HepG2 (cell line): ENCODE measurements around the gene ACTR1A. TPM values are rescaled to one million over a fixed set of nuclear protein-coding genes. Genes with fewer than 3 reads are reported as not detected.

ENCODE experiments used
- ATAC-seq: fragments of 200-7000 bp; cut with Tn5 transposase; 3 replicates; pipeline ENCODE4 v1.9.1; 2020; ENCODE audit warnings: mild to moderate bottlenecking, moderate library complexity
- BruUV-seq: library from RNA; stranded (reverse); fragments of 400-500 nt; replicated peaks from 2 replicates; lab custom pipeline; 2021; lab: Mats Ljungman, UMichigan
- CTCF ChIA-PET: fragments of 300-600 bp; formaldehyde crosslinking; extraction: SDS; loops from one replicate; lab custom pipeline; 2021; ENCODE audit warnings: low total read pairs, inconsistent platforms, low intra/inter-chr PET ratio; lab: Yijun Ruan, JAX
- POLR2A ChIA-PET: fragments of 350-600 bp; sonication (Branson Sonifier 250); formaldehyde crosslinking; loops from one replicate; lab custom pipeline; 2020; ENCODE audit warnings: antibody characterized with exemption, inconsistent platforms; lab: Yijun Ruan, JAX
- DNase-seq: peaks from one replicate; pipeline ENCODE4 v3.0.0-alpha.2; 2015; ENCODE audit warnings: low spot score
- FAIRE-seq: peaks from 3 replicates; lab custom pipeline; 2011; peaks lifted over from hg19 to GRCh38; lab: Jason Lieb, UNC
- H2AFZ ChIP-seq: one replicate; pipeline ENCODE4 v1.6.1; 2011; ENCODE audit warnings: low read length, inconsistent platforms
- H3K27ac ChIP-seq: fragments of 300-600 bp; 3 replicates; pipeline ENCODE4 v1.8.0; 2011; ENCODE audit warnings: mixed run types, mild to moderate bottlenecking, mixed read lengths, low read length, inconsistent platforms; ENCODE audit not compliant: insufficient read depth; ENCODE audit errors: extremely low read length
- H3K27me3 ChIP-seq, 2 experiments: fragments of 200-600 bp in 1 of 2; 2 replicates in 1 of 2; 3 replicates in 1 of 2; pipeline versions ENCODE4 v1.6.0 to v1.8.0; 2011; ENCODE audit warnings: low read length in 2 of 2, mild to moderate bottlenecking in 2 of 2, moderate library complexity in 2 of 2, inconsistent platforms in 1 of 2; ENCODE audit not compliant: insufficient read depth in 2 of 2, control insufficient read depth in 1 of 2
- H3K36me3 ChIP-seq, 2 experiments: fragments of 200-600 bp in 1 of 2; replicated peaks in 1 of 2; 2 replicates in 1 of 2; 3 replicates in 1 of 2; pipeline versions ENCODE4 v1.5.1 to v1.8.0; 2011; ENCODE audit warnings: low read length in 2 of 2, inconsistent platforms in 1 of 2; ENCODE audit not compliant: insufficient read depth in 2 of 2, control insufficient read depth in 1 of 2
- H3K4me1 ChIP-seq: 2 replicates; pipeline ENCODE4 v1.5.1; 2012; ENCODE audit warnings: low read length, inconsistent platforms; ENCODE audit not compliant: insufficient read depth
- H3K4me2 ChIP-seq: 2 replicates; pipeline ENCODE4 v1.6.0; 2011; ENCODE audit warnings: low read depth, low read length, inconsistent platforms
- H3K4me3 ChIP-seq, 3 experiments: fragments of 200-600 bp in 1 of 3; sonication (generic), shearing (Covaris generic) in 1 of 3; replicated peaks in 1 of 3; 2 replicates each; pipeline ENCODE4 v1.5.1; 2011 to 2016; ENCODE audit warnings: low read length in 3 of 3, inconsistent platforms in 2 of 3, low read depth in 2 of 3, mild to moderate bottlenecking in 2 of 3, control low read depth in 1 of 3, mixed read lengths in 1 of 3; ENCODE audit not compliant: insufficient read depth in 1 of 3
- H3K79me2 ChIP-seq: one replicate; pipeline ENCODE4 v1.6.1; 2011; ENCODE audit warnings: low read length, inconsistent platforms; ENCODE audit not compliant: insufficient read depth
- H3K9ac ChIP-seq: 2 replicates; pipeline ENCODE4 v1.6.0; 2011; ENCODE audit warnings: mild to moderate bottlenecking, low read depth, low read length, inconsistent platforms; ENCODE audit not compliant: insufficient read depth
- H3K9me3 ChIP-seq: 2 replicates; pipeline ENCODE4 v1.5.1; 2012; ENCODE audit warnings: mild to moderate bottlenecking, low read length
- H4K20me1 ChIP-seq: 2 replicates; pipeline ENCODE4 v1.6.0; 2011; ENCODE audit warnings: inconsistent platforms, mild to moderate bottlenecking, low read length, moderate library complexity; ENCODE audit not compliant: insufficient read depth
- ARNT ChIP-seq: fragments of 450-650 bp; IDR thresholded peaks from 2 replicates; pipeline ENCODE4 v1.6.1; 2017
- ARNT2 ChIP-seq: sonication (generic); formaldehyde crosslinking; IDR thresholded peaks from 2 replicates; pipeline ENCODE4 v1.8.0; 2022; ENCODE audit warnings: mild to moderate bottlenecking, low read depth, missing genetic modification reagents, moderate library complexity
- ATF7 ChIP-seq, 2 experiments: fragments of 450-650 bp in 1 of 2; sonication (generic) in 1 of 2; formaldehyde crosslinking in 1 of 2; IDR thresholded peaks; 2 replicates each; pipeline versions ENCODE4 v1.4.0 to v1.6.1; 2016 to 2020; ENCODE audit warnings: antibody characterized with exemption in 1 of 2, mild to moderate bottlenecking in 1 of 2, missing genetic modification reagents in 1 of 2
- DR1 ChIP-seq: sonication (generic); formaldehyde crosslinking; IDR thresholded peaks from 2 replicates; pipeline ENCODE4 v1.8.0; 2021; ENCODE audit warnings: mild to moderate bottlenecking, missing genetic modification reagents, inconsistent platforms
- MTA1 ChIP-seq: sonication (generic); formaldehyde crosslinking; IDR thresholded peaks from 2 replicates; pipeline ENCODE4 v1.4.0; 2020; ENCODE audit warnings: missing genetic modification reagents, mild to moderate bottlenecking, borderline replicate concordance
- MYNN ChIP-seq: sonication (generic); formaldehyde crosslinking; IDR thresholded peaks from 2 replicates; pipeline ENCODE4 v1.4.0; 2020; ENCODE audit warnings: mild to moderate bottlenecking, low read depth, missing genetic modification reagents
- PRDM10 ChIP-seq: sonication (generic); formaldehyde crosslinking; IDR thresholded peaks from 2 replicates; pipeline ENCODE4 v1.4.0; 2020; ENCODE audit warnings: low read depth, missing genetic modification reagents
- RNF2 ChIP-seq: fragments of 450-650 bp; conservative IDR thresholded peaks from 2 replicates; pipeline ENCODE4 v1.6.1; 2016; ENCODE audit warnings: low read depth
- SALL2 ChIP-seq: sonication (generic); formaldehyde crosslinking; IDR thresholded peaks from 2 replicates; pipeline ENCODE4 v1.8.1; 2023; ENCODE audit warnings: mild to moderate bottlenecking, missing genetic modification reagents, inconsistent platforms
- USF2 ChIP-seq, 2 experiments: sonication (generic) in 1 of 2; formaldehyde crosslinking in 1 of 2; IDR thresholded peaks; 2 replicates each; pipeline versions ENCODE4 v1.5.1 to v1.6.1; 2011 to 2020; ENCODE audit warnings: borderline replicate concordance in 1 of 2, low read depth in 1 of 2, low read length in 1 of 2, mild to moderate bottlenecking in 1 of 2, missing genetic modification reagents in 1 of 2, moderate library complexity in 1 of 2
- ZBTB33 ChIP-seq: sonication (generic); formaldehyde crosslinking; IDR thresholded peaks from 2 replicates; pipeline ENCODE4 v1.4.0; 2020; ENCODE audit warnings: missing genetic modification reagents
- WGBS: methylation state at CpG from one replicate; pipeline ENCODE4 v1.1.6; 2017; ENCODE audit warnings: low lambda C conversion rate; 5-methylcytosine and 5-hydroxymethylcytosine counted together
- in situ Hi-C: cut with HindIII; loops from 2 replicates; pipeline ENCODE4 v1.10.0; 2017; ENCODE audit warnings: low pct_unique_long_range_greater_than_20kb; ENCODE audit not compliant: extremely low pct_ligation_motif_present
- intact Hi-C: fragments of 100-400 bp; cut with micrococcal nuclease; formaldehyde crosslinking; loops from one replicate; pipeline ENCODE4 v1.10.0; 2022; ENCODE audit not compliant: unreplicated experiment
- polyA plus RNA-seq, 8 experiments: library from polyadenylated mRNA; depleted of rRNA in 3 of 8; stranded (reverse) in 7 of 8; unstranded in 1 of 8; fragments of >200 nt; fragmentation: Illumina TruSeq in 4 of 8; extraction: Trizol in 4 of 8; gene quantifications; 2 replicates each; pipeline versions ENCODE4 v1.2.1 to v1.2.3, GENCODE V29; 2011 to 2016; ENCODE audit warnings: low read depth in 4 of 8, missing spikeins in 1 of 8, mixed read lengths in 1 of 8; ENCODE audit not compliant: insufficient read depth in 1 of 8
- total RNA-seq, 5 experiments: library from RNA; depleted of rRNA; stranded (reverse); fragments of >200 nt; fragmentation: Illumina TruSeq; extraction: Trizol; gene quantifications; 2 replicates each; pipeline ENCODE4 v1.2.3, GENCODE V29; 2016; ENCODE audit warnings: low read depth in 1 of 5

ACTR1A gene
- total and polyA plus RNA-seq, 2 of the 13 experiments (the other 11 are each of a cell fraction or from before 2014, with no cell fraction given), result 59.6 to 62.8 TPM

- no peak for TF ChIP-seq ARNT2 (CRISPR knock-in tag)
- no peak for TF ChIP-seq USF2 (IDR thresholded peaks at IDR 0.05; ENCODE audit: low read depth, low read length)
- no peak for TF ChIP-seq USF2 (CRISPR knock-in tag; IDR thresholded peaks at IDR 0.05; ENCODE audit: borderline replicate concordance)
- no peak for TF ChIP-seq RNF2
- TF ChIP-seq ARNT, result no peak
- no peak for TF ChIP-seq SALL2 (CRISPR knock-in tag)
- TF ChIP-seq DR1 (CRISPR knock-in tag), result no peak
- TF ChIP-seq ZBTB33 (CRISPR knock-in tag), result no peak
Measured at GRCh38 chr10:102545265-102545871, 42.9 kb upstream of the ACTR1A start (continued).

- H3K27me3 ChIP-seq, result no peaks in the 10 kb centered on the region
- H4K20me1 ChIP-seq, result no peaks in the 10 kb centered on the region
- H3K27ac ChIP-seq, result no peak overlapping the region
- BruUV-seq, result no TSS peak
- 95% methylated on average over 8 of the region's 8 CpGs for WGBS
- H3K9me3 ChIP-seq, result no peaks in the 10 kb centered on the region
- intact Hi-C loops, result no loop called here
- no peak for FAIRE-seq
- POLR2A ChIA-PET, result no interaction called here
- H3K4me2 ChIP-seq, result no peak overlapping the region
- no peak for ATAC-seq
- in situ Hi-C loops, result no loop called here
- TF ChIP-seq MTA1 (CRISPR knock-in tag) (no peak), PRDM10 (no peak), ATF7 (IDR thresholded peaks at IDR 0.05) (peak; percentile 89), ATF7 (CRISPR knock-in tag; IDR thresholded peaks at IDR 0.05) (no peak), MYNN (CRISPR knock-in tag) (no peak)
- no peak overlapping the region for H3K4me3 ChIP-seq
- peaks cover 11% of the 10 kb centered on the region for H3K4me1 ChIP-seq
- H3K36me3 ChIP-seq, result no peaks in the 10 kb centered on the region
- no peak overlapping the region for H3K9ac ChIP-seq
- H3K79me2 ChIP-seq, result no peaks in the 10 kb centered on the region
- DNase-seq, result no peak
- no peak overlapping the region for H2AFZ ChIP-seq
- CTCF ChIA-PET, result no interaction called here
Measured at GRCh38 chr10:102542800-102543418, 40.4 kb upstream of the ACTR1A start.
